Suppressor macrophage treated with lipopolysaccharide for 4 hours (primary cell): ENCODE results near the gene COX8C.
A peak's percentile ranks its signal among the peaks of the same experiment; 100 is the strongest.
"Not testable (repeated sequence)": the region's sequence is repeated elsewhere in the genome, so short reads cannot be mapped to it uniquely, and the experiment has no call there.

Experiments used
- DNase-seq: peaks from one replicate; pipeline ENCODE4 v3.0.0-alpha.2; 2020

COX8C gene

DNA sequence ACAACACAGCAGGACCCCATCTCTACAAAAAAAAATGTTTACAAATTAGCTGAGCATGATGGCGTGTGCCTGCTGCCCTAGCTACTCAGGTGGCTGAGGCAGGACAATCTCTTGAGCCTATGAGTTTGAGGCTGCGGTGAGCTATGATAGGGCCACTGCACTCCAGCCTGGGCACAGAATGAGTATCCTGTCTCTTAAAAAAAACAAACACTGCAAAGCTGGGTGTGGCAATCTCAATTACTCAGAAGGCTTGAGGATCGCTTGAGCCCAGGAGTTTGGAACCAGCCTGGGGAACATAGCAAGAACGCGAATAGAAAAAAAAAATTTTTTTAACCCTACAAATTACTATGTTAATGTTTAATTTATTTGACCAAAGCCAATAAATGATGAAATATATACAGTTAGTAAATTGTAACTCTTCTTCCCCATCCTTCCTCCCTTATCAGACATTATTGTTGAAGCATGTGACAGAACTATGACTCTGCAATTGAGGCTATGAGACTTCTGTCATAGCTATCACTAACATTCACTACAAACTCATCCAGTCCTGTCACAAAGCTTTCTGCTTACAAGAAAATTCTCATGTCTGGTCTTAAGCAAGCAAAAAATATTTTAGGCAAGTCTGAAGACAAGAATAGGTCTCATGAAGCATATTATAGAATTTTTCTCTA lies 23.9 kb upstream of the COX8C start:
- DNase-seq = peak; percentile 47

DNA sequence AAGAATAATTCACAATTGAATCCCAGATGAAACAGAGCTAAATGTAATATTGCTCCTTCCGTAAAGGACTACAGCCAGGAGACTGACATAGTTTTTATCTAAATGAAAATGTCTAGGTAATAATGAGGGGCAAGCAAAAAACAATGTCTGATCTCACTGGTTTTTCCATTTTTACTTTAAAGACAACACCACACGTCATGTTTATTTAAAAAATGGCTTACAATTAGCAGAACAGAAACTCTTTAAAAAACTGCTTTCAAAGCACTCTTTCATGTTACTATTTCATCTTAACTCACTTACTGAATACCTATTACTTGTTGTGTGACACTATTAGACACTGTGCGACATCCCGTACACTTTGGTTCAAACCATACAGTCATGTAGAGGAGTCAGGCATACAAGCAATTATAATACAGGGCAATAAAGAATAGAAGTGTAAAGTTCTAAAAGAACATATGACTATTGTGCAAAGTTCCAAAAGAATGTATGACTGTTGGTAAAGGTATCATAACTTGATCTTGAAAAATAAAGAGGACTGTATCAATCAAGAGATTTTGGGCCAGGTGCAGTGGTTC lies 23.3 kb upstream of the COX8C start:
- DNase-seq = peak; percentile 60

DNA sequence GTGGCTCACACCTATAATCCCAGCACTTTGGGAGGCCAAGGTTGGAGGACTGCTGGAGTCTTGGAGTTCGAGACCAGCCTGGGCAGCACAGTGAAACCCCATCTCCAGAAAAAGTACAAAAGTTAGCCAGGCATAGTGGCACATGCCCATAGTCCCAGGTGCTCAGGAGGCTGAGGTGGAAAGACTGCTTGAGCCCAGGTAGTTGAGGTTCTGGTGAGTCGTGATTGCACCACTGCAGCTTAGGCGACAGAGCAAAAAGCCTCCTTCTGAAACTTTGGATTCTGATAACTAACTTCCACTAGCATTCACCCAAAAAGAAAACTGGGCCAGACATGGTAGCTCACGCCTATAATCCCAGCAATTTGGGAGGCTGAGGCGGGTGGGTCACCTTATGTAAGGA lies 20.8 kb upstream of the COX8C start:
- DNase-seq = no peak

DNA sequence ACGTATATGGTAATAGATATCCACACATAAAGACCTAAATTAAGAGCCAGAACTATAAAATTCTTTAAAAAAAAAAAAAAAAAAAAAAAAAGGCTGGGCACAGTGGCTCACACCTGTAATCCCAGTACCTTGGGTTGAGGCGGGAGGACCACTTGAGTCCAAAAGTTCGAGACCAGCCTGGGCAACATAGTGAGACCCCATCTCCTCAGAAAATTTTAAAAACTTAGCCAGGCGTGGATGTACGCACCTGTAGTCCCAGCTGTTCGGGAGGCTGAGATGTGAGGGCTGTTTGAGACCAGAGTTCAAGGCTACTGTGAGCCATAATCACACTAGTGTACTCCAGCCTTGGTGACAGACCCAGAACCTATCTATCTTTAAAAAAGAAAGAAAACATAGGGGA lies 18.4 kb upstream of the COX8C start:
- DNase-seq = no peak

DNA sequence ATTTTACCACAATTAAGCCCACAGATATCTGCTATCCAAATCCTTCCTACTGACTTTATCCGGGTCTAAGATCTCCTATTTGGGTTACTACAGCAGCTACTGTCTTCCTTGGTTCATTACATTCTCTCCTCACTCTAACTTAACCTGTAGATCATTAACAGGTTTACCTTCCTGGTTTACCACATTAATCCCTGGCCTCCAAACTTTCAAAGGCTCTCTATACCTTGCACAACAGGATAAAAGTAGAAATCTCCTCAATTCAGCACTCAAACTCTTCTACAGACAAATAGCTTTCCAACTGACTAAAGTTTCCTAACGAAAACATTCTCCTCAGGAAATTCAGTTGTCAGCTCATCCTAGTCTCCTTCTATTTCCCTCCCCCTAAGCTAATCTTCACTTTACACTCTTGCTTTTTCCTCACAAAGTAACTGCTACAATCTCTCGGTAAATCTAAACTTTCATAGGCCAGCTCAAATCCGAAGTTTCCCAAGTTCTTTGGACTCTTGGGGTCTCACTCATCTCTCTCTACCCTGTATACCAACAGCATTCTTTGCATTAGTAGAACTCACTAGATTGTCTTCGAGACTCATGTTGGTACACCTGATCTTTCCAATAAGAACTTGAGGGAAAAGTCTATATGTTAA lies 16.9 kb upstream of the COX8C start:
- no peak for DNase-seq

DNA sequence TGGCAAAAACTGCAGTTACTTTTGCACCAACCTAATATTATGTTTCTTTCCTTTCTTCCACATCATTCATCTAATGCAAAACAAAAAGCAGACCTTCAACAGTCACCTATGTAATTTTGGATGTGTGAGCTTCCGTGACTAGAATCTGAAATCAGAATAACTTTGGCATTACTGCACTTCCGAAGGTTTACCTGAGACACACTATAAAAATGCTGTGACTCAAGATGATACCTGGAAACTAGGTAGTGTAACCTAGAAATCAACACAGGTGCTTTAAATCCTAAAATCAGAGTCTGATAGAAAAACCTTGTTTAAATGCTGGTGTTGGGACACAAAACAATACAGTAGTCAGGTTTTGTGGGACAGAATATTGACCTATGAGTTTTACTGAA lies 16.4 kb upstream of the COX8C start:
- DNase-seq = no peak

DNA sequence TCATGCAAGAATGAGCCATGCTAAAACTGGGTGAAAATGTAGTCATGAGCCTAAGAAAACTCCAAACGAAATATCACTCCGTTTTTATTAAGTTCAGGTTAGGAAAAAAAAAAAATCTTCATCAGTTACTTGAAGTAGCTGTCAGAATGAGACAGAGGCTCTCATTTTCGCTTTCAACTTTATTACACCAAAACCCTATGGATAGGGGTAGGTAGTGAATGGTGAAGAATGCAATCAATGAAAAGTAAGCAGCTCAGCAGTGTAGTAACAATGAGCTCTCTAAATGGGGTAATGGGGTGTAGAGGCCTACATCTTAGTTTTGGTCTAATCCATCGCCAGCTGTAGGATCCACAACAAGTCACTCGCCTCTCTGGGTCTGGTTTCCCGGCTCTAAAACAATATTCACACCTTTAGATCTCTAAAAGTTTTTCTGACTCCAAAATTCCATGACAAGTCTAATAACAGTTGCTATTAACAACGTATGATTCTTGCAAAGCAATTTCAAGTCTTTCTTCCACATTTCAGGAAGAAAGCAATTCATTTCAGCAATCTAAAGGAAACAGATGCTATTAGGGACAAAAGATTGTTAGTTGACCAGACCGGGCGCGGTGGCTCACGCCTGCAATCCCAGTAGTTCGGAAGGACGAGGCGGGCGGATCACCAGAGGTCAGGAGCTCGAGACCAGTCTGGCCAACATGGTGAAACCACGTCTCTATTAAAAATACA lies 15.8 kb upstream of the COX8C start:
- peak; percentile 59 for DNase-seq

DNA sequence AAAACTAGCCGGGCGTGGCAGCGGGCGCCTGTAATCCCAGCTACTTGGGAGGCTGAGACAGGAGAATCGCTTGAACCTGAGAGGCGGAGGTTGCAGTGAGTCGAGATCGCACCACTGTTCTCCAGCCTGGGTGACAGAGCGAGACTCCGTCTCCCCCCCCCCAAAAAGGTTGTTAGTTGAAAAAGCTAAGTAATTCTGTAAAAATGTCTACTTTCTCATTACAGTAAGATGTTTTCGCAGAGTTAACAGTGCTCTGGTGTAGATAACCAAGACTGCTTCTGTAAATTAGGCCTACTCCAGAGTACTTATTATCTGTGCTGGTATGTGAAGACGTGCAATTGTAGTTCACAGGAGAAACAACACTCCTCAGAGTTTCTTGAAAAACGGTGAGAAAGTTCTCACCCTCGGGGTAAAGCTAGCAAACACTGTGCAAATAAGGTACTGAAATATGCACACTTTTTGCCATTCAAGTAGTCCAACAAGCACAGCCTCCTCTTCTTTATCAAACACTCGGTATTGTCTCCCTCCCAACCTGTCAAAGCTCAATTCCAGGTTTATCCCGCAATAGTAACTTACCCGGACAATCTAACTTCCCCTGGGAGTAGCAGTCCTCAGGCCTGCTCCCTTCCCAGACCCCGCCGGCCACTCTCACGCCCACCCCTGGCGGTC lies 15.1 kb upstream of the COX8C start:
- DNase-seq = no peak

DNA sequence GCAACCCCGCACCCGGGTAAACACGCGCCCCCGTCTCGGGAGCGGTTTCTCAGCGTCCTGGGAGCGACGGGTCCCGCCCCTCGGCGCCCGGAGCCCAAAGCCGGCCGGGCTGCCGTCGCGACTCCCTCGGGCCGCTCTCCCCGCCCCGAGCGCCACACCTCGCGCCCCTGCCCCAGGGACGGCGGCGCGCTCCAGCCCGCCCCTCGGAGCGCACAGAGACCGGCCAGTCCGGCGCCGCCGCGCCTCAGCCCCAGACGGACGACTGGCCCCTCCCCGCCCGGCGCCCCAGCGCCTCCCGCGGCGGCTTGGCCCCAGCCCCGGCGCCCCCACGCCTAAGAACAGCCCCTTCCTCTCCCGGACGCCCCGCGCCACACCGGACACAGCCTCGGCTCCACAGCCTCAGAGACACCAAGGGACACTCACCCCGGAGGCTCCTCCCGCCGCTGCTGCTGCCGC lies 14.6 kb upstream of the COX8C start:
- peak; percentile 73 for DNase-seq

DNA sequence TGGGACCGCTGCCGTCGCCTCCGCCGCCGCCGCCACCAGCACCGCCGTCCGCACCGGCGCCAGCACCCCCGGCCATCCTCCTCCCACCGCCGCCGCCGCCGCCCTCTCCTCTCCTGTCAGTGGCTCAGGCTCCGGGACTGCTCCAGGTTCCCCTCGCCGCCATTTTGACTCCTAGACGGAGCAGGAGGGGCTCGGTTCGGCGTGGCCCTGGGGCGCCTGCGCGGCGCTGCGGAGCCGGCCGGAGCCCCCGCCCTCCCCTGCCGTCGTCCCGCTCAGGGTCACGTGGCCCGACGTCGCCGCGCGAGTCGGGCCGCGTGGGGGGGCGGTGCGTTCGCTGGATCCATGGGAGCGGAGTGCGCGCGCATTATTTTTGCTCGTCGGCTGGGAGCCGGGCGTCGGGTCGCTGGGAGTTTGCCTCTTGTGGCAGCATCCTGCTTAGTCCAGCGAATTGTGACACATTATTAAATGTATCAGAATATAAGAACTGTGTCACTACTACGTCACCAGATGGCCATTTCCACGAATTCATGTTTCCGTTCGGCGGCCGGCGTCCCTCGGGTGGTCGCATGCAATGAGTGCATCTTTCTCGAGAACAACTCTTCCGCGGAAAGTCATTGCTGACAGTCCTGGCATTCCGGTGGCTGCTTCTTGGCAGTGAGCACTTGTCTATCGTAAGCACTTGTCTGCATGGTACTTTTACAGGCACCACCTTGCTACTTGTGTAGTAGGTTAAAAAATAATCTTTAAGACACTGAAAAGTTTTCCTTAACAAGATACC lies 13.9 kb upstream of the COX8C start, which contains the start of gene BTBD7:
Gene BTBD7, minus strand, starts transcription at position 184 of the 778 bp plus-strand sequence. CDS start 36,985 bp downstream, outside the sequence.
- DNase-seq = peak; percentile 99

DNA sequence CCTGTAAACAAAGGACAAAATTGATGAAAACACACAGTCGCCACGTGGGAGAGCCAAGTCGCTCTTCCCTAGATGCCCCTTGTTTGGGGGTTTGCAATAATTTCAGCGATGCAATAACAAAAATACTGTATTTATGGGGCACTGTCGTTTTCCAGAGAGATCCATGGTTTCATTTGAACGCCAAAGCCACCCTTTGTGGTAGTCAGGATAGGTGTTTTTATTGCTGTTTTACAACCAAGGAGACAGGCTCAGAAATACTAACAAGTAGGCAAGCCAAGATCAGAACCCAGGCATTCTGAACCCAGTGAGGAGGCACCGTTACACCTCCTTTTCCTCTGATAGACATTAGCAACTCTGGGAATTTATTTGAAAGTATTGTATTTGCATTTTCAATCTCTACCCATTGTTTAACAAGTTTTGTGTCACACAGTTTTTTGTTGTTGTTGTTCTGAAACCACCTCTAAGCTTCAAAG lies 13.3 kb upstream of the COX8C start:
- no peak for DNase-seq

DNA sequence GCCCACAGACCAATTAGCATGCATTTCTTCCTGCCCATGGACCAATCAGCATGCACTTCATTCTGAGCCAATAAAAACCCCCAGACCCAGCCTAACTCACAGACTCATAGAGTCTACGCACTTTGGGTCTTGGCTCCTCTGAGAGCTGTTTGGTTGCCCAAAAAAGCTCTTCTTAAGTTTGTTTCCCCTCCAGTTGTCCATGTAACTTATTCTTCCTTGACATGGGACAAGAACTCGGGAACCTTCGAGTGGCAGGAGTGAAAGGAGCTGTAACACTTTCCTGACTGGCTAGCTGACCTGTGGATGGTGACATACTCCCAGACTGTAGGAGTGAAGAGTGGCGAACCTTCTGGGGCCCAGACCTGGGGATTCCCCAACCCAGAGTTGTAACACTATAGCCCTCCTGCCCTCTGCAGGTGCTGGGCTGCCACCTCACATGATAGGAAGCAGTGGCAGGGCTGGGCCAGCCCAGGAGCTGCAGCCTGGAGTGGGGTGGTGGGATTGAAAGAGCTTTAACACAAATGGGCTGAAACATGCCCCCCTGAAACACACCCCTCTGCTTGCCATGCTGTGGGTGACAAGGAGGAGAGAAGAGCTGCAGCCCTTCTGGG lies 9.7 kb upstream of the COX8C start:
- DNase-seq = no peak

DNA sequence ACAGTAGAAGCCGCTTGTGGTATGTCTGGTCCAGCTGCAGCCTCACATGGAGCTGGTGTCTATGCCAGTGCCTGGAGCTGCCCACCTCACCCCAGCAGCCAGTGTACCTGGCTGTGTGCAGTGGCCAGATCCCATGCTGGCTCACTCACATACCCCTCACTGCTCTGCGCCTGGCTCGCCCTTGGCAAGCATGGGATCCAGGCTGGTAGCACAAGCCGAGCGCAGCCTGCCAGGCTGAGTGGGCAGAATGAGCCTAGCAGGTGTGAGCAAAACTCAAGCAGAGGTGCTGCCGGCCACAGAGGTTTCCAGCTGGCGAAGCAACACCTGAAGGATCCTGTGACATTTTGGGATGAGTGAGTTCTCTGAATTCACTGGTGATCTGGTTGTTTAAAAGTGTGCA lies 9.1 kb upstream of the COX8C start:
- DNase-seq = no peak

DNA sequence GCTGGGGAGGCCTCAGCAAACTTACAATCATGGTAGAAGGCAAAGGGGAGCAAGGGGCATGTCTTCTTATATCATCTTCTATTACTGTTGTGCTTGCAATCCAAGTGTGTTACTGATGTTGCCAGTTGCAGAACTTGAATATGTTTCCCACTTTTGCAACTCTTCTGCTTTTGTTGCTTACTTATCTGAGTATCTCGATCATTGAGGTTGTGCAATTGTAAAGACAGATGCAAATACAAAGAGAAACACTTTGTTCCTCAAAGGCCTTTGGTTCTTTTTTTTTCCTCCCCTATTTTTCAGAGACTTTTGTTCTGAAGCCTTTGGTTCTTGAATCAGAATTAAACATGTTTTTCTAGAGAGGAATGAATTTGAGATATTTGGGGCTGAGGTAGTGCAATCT lies 3.7 kb upstream of the COX8C start:
- DNase-seq = peak; percentile 79

DNA sequence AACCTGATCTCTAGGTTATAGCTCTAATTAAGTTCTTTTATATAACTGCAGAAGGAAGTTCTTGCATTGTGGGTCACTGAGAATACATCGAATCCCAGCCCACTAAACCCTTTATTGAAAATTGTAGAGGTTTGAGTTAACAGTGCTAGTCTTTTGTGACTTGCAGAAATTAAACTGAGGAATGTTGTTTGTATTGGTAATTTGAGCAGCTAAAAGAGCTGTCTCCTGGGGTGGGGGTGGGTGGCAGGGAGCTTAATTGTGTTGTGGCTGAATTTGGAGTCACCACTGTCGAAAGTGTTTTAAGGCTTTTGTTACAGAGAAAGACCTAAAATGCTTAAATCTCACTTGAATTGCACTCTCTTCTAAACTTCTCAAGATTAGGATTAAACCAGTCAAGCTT lies 3.2 kb upstream of the COX8C start:
- no peak for DNase-seq

DNA sequence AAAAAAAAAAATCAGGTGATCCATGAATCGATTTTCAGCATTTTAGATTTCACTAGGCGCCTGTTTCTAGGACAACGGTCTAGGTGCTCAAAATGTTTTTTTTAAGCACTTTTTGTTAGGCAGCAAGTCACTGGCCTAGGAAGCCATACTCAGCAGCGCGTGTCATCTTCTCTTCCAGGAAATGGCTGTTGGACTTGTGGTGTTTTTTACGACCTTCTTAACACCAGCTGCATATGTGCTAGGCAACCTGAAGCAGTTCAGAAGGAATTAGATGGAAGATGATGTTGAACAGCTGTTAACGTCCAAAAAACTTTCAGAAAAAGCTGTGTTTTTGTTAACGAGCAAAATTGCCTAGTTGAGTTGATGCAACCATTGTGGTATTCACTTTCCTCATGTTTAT lies 868 bp downstream of the COX8C start:
- no peak for DNase-seq

DNA sequence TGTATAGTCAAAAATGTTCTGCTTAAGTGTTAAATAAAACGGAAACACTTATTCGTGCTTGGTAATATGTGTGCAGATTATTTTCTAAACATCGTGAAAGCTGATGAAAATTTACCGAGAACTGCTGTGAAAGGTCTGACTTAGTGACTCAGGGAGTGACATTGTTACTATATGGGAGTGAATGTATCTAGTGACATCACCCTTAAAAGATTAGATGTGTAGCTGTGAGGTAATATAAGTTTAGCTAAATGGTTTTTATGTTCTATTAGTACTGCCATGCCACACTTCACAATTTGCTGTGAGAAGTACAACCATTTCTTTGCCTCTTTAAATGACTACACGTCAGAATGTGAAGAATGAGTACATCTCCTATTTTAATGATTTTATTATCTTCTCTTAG lies 1.3 kb downstream of the COX8C start:
- no peak for DNase-seq

DNA sequence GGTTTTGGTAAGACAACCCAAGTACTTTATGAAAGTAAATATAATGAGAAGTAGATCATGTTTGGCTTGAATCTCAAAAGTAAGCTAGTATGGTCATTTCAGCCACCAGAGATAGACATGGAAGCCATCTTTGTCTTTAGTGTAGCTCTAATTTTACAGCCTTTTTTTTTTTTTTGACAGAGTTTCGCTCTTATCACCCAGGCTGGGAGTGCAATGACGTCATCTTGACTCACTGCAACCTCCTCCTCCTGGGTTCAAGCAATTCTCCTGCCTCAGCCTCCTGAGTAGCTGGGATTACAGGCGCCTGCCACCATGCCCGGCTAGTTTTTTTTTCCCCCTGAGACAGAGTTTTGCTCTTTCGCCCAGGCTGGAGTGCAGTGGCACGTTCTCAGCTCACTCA lies 7.9 kb downstream of the COX8C start:
- not testable (repeated sequence) for DNase-seq

DNA sequence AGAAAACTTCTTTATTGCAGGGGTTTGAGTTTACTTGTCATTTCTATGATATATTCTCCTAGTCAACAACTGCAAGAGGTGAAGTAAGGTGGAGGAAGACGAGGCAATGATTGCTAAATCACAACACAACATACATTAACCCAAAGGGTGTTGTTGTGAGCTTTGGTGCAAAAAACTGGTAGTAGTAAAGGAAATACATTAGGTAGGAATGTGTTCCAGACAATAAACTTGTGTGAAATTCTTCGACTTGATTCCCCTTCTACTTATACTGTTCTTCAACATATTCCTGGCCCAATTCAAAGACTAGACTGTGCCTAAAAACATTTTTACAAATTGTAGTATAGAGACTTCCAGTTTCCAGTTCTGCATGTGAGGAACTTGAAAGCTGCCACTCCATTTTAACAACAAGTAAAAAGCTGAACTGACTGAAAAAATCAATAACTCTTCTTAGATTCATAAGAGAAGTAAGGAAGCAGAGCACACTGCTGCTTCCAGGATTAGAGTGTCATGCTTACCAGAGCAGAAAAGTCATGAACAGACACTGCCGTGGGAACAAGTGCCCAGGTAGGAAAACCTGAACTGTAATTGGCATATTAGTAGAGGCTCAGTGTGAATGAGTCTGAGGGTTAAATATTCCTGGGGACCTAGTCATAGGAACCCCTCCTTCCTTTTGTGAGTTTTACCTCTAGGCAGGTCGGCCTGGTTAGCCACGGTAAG lies 22.2 kb downstream of the COX8C start:
- no peak for DNase-seq

DNA sequence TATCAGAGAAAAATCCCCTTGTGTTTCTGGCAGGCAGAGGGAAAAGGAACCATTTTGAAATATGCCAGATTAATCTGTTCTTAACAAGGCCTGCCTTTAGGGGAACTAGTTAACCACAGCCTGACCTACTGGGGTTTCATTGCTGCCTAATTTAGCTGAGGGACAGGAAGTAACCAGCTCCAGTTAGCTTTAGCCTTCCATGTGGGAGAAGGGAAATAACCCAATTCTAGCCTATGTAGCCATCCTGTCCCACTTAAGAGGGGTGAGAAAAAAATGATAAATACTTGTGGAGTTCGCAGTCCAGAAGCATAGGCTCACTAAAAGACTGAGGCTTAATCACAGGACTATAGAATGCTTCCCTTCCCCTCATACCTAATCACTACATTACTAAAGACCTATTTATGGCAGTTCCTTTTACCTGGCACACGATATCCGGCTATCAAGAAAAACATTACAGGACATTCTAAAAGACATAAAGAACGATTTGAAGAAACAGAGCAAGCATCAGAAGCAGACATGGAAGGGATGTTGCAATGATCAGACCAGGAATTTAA lies 22.8 kb downstream of the COX8C start:
- DNase-seq = peak; percentile 77

DNA sequence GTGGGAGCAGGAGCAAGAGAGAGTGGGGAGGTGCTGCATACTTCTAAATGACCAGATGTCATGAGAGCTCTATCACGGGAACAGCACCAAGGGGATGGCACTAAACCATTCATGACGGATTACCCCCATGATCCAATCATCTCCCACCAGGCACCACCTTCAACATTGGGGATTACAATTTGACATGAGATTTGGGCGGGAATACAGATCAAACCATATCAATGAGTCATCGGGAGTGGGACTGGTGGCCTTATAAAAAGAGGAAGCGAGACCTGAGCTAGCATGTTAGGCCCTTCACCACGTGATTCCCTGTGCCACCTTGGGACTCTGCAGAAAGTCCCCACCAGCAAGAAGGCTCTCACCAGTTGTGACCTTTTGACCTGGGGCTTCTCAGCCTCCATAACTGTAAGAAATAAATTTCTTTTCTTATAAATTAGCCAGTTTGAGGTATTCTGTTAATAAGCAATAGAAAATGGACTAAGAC lies 28.7 kb downstream of the COX8C start:
- peak; percentile 77 for DNase-seq
